Astrocyte (in vitro differentiated cells and primary cell): ENCODE measurements around the gene PLA1A.

Source experiments
- CTCF ChIP-seq: IDR thresholded peaks from 2 replicates; pipeline ENCODE4 v1.5.1; 2011; ENCODE audit warnings: low read depth, mild to moderate bottlenecking, inconsistent platforms, low read length, moderate library complexity; ENCODE audit not compliant: insufficient read depth
- EZH2 ChIP-seq: IDR thresholded peaks from 2 replicates; pipeline ENCODE4 v1.6.1; 2012; ENCODE audit warnings: mild to moderate bottlenecking, low read length, inconsistent platforms; ENCODE audit not compliant: insufficient read depth

GRCh38 chr3:119588112-119588511 lies 9.6 kb upstream of the PLA1A start:
- no peak for TF ChIP-seq CTCF
- TF ChIP-seq EZH2, result no peak
